SHP77 treated with DMSO at 0.1 percent for 48 hours (cell line): ENCODE results near the gene TOX2.

Experiments used
- DNase-seq: peaks from one replicate; lab custom pipeline; 2025; lab: John Stamatoyannopoulos, UW

The TOX2 gene

GRCh38 chr20:44075191-44075949, 160.7 kb downstream of the TOX2 start:
- no peak for DNase-seq

GRCh38 chr20:44075950-44076232, 161.2 kb downstream of the TOX2 start:
- DNase-seq = no peak

DNA sequence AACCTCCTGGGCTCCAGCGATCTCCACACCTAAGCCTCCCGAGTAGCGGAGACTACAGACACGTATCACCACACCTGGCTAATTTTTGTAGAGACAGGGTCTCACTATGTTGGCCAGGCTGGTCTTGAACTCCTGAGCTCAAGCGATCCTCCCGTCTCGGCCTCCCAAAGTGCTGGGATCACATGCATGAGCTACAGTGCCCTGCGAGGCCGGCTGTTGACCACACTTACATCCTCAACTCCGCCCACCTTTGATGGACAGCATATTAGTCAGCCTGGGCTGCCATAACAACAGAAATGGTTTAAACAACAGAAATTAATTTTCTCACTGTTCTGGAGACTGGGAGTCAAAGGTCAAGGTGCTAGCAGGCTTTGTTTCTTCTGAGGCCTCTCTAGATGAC, 164.6 kb downstream of the TOX2 start:
- no peak for DNase-seq

DNA sequence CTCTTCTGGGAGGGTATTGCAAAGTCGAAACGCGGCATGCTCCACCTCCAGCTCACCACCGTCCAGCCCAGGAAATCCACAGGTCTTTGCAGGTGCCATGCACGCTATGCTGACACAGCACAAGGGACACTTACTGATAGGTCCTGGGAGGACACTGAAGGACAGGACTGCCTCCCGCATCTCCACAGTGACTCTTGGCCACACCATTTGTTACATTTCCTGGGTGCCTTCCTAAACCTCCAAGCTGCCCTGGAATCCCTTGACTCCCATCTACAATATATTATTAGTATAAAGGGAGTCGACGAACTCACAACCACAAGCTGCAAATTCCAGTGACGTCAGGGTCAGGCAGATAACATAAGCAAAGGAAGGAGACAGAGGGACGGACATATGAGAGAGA, 165.4 kb downstream of the TOX2 start:
- no peak for DNase-seq

GRCh38 chr20:44080646-44081267, 166.1 kb downstream of the TOX2 start:
- DNase-seq = peak; percentile 61

GRCh38 chr20:44081476-44081875, 166.8 kb downstream of the TOX2 start:
- no peak for DNase-seq

DNA sequence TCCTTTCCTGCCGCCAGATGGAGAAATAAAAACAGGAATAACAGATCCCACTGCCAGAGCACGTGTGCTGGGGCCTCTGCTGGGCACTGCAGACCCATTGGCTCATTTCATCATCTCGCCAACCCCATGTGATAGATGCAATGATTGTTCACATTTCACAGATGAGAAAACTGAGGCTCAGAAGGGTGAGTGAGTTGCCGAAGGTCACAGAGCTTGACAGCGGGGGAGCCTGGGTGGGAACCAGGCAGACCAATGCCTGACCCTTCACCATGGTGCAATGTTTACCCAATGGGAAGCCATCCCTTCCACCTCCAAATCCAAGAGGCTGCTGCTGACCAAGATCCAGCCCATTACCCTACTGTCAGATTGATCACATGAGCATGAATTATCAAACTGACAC, 167.2 kb downstream of the TOX2 start:
- no peak for DNase-seq

DNA sequence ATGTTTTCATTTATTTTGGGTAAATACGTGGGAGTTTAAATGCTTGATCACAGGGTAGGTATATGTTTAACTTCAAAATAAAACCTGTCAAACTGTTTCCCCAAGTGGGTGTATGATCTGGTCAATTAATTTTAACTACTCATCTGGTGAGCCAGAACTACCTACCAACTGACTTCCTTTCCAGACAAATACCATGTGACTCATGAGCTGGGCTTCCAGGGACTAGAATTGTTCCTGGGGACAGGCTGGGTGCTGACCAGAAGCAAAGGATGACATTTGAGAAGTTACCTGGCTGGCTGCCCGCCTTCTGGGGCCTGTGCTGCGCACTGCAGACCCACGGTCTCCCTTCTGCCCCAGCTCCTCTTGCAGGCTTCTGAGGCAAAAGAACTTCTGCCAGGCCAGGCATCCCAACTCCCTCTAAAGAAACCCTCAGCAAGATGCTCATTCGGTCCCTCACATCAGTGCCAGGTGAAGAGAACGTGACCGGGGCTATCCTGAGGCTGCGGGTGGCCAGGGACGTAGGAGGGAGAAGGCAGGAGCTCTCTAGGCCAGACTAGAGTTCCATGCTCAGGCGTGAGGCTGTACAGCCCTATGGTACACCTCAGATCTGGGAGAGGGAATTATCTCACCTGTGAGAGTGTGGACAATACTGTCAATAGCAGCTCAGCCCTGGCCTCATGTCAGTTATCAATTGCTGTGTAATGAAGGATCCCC, 168.7 kb downstream of the TOX2 start:
- DNase-seq = peak; percentile 63

DNA sequence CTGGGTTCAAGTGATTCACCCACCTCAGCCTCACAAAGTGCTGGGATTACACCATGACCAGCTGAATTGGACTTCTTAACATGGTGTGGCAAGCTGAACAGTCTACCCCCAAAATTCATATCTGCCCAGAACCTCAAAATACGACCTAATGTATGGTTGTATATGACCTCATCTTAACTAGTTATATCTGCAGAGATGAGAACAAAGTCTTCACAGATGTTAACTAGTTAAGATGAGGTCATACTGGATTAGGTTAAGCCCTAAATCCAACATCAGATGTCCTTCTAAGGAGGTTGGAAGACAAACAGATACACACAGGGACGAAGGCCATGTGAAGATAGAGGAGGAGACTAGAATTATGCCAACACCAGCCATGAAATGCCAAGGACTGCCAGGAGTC, 169.8 kb downstream of the TOX2 start:
- no peak for DNase-seq

DNA sequence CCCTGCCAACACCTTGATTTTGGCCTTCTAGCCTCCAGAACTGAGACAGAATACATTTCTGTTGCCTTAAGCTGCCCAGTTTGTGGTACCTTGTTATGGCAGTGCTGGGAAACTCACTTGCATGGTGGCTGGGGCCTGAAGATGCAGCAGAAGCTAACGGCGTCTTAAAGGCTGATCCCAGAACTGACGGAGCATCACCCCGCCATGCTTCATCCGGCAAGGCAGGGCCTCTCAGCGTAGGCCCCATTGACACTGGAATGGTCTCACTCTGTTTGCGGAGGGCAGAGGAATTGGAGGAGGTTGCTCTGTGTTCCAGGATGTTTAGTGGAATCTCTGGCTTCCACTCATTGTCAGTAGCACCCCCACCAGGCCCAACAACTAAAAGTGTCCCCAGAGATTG, 170.2 kb downstream of the TOX2 start:
- DNase-seq = no peak

DNA sequence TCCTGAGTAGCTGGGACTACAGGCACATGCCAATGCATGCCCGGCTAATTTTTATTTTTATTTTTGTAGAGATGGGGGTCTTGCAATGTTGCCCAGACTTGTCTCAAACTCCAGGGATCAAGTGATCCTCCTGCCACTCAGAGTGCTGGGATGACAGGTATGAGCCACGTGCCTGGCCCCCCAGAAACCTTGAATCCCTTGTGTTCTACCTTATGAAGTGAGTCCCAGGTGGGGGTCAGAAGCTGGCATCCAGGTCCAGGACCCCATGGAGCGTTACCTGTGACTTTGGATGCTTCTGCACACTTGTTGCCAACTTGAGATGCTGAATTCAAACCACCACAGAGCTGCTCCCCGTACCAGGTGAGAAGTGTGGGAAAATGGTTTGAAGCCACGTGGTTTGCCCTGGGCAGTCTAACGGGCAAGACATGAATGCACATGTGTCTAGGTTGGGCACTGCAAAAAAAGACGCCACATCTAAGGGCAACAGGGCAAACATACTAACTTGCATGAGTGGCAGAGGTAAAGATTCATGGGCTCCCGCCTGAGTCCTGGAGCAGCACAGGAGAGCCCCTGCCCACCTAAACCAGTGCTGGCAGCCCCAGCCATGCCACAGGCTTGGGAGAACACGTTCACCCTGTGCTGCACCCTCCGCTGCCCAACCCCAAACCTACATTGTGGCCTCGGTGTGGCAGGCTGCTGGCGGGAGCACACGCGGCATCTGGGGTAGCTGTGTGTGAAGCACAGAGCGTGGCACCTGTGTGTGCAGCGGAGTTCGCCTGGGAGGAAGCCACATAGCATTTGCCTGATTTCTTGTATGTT, 171.2 kb downstream of the TOX2 start:
- DNase-seq = no peak

GRCh38 chr20:44087051-44087856, 172.6 kb downstream of the TOX2 start:
- DNase-seq = no peak

DNA sequence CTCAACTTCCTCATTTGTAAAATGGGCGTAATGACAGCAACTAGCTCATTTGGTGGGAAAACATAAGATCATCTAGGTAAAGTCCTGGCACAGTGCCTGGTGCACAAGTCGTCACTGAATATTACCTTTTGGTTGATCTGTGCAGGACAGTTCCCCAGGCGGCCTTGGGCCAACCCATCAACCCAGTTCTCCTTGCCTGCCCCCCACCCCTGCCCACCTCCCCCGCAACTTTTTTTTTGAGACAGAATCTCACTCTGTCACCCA, 173.1 kb downstream of the TOX2 start:
- DNase-seq = no peak

GRCh38 chr20:44089987-44090674, 175.5 kb downstream of the TOX2 start:
- DNase-seq = peak; percentile 56

GRCh38 chr20:44091026-44091425, 176.4 kb downstream of the TOX2 start:
- peak; percentile 12 for DNase-seq

DNA sequence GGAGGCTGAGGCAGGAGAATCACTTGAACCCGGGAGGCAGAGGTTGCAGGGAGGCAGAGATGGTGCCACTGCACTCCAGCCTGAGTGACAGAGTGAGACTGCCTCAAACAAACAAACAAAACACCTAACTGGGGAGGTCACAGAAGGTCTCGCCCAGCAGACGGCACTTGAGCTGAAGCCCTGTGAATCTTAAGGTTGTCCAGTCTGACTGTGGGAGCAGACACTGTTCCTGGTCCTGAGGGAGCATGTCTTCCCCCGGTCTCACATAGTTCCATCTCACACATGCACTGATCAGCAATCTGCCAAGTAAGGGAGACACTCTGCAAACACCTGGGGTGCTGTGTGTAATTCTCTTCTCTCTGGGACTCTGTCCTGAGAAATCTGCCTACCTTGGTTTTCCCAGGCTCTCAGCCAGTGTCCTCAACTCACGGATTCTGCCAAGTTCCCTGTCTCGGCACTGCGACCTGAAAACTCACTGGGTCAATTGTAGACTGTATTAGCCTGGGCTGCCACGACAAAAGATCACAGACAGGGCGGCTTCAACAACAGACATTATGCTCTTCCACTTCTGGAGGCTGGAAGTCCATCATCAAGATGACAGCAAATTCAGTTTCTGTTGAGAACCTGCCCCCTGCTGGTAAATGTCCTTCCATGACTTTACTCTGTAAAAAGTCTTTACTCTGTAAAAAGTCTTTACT, 178.0 kb downstream of the TOX2 start:
- DNase-seq = peak; percentile 41

GRCh38 chr20:44093249-44093582, 178.6 kb downstream of the TOX2 start:
- no peak for DNase-seq

DNA sequence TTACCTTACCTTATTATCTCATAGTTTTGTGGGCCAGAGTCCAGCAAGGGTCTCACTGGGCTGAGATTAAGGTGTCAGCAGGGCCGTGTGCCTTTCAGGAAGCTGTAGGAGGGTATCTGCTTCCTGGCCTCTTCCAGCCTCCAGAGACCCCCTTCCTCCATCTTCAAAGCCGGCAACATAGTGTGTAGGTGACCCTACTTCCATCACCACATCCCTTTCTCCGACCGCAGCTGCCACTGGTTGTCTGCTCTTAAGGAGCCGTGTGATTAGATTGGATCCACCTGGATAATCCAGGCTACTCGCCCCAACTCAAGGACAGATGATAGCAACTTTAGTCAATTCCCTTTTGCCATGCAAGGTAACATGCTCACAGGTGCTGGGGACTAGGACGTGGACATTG, 181.2 kb downstream of the TOX2 start:
- DNase-seq = no peak

GRCh38 chr20:44097521-44098255, 183.0 kb downstream of the TOX2 start:
- no peak for DNase-seq

DNA sequence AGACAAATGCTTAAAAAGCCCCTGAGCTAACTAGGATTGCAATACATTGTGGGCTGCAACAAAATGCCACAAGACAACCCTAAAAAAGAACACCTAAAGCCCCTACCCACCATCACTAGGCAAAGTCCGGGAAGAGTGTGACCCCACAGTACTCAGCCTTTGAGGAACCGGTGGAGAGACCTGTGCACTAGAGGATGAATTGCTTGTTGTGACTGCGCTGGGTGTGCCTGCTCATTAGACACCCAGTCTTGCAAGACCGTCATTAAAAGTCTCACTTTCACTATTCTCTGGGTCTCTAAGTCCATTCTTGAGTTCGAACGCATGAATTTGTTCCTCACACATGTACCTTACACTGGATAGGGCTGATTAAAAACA, 183.6 kb downstream of the TOX2 start:
- no peak for DNase-seq
